ENCODE measurements around the gene BRME1. TPM values are rescaled to one million over a fixed set of nuclear protein-coding genes. Genes with fewer than 3 reads are reported as not detected.

BRME1 gene
- total RNA-seq, 1 experiment from 2014 or later: 6.7 TPM

DNA sequence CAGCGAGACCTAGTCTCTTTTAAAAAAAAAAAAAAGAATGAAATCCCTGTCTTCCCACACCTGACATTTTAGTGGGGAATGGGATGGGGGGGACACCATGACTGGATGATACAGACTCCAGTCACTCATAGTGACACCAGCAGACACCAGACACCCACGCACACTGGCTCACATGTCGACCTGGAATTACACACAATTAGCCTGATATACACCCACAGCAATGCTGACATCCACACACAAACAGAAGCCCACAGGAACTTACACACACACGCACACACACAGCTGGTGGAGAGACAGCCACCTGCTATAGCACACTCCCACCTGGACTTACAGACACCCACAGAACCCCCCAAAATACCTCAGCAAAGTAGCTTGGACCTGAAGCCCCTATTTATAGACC is 37.3 kb downstream of the BRME1 start:
- no peak overlapping the region; a peak in 1 of 5 replicates for H3K4me3 Mint-ChIP-seq
- Histone ChIP-seq H3K79me2 (ENCODE audit: insufficient read depth, low read length) (no peaks in the 10 kb centered on the region), H3K79me1 (ENCODE audit: insufficient read depth, low read depth, low read length, poor library complexity, severe bottlenecking) (no peaks in the 10 kb centered on the region), H3K9me3 (ENCODE audit: control insufficient read depth, low read depth, low read length) (no peaks in the 10 kb centered on the region), H3K4ac (ENCODE audit: low read depth, low read length) (no peak overlapping the region), H2BK20ac (ENCODE audit: low read depth, low read length, poor library complexity, severe bottlenecking) (no peak overlapping the region), H2BK120ac (ENCODE audit: low read depth, low read length, poor library complexity, severe bottlenecking) (no peak overlapping the region), H4K91ac (ENCODE audit: insufficient read length, low read depth, low read length) (no peak overlapping the region), H3K4me2 (ENCODE audit: insufficient read depth, insufficient read length, low read length) (no peak overlapping the region), H3K23me2 (ENCODE audit: insufficient read length, low read depth, low read length, poor library complexity, severe bottlenecking) (peaks cover 3% of the 10 kb centered on the region), H4K8ac (replicated peaks; ENCODE audit: insufficient read length, low read depth, low read length) (no peak overlapping the region), H3K27me3 (ENCODE audit: insufficient read depth, low read length) (peaks cover 43% of the 10 kb centered on the region; the same call in 1 of the 2 replicates), H2BK15ac (ENCODE audit: low read depth, low read length) (no peak overlapping the region), H3T11ph (ENCODE audit: low read length) (no peak overlapping the region), H2AFZ (ENCODE audit: low read length) (no peak overlapping the region), H3K4me1 (ENCODE audit: insufficient read depth, low read length) (no peaks in the 10 kb centered on the region), H4K20me1 (ENCODE audit: control insufficient read depth, insufficient read depth, insufficient read length) (no peaks in the 10 kb centered on the region), H2BK12ac (ENCODE audit: insufficient read length, low read depth, low read length) (no peak overlapping the region), H3K23ac (ENCODE audit: insufficient read length, low read depth, low read length) (no peak overlapping the region), H3K56ac (ENCODE audit: insufficient read length, low read depth, low read length) (no peak overlapping the region), H3K9ac (ENCODE audit: extremely low read depth, insufficient read length, low read length) (no peak overlapping the region), H3K27ac (ENCODE audit: insufficient read length, low read depth, low read length) (no peak overlapping the region), H4K5ac (ENCODE audit: insufficient read length, low read depth, low read length) (no peak overlapping the region), H3K14ac (ENCODE audit: insufficient read depth, low read length) (no peak overlapping the region), H3K18ac (ENCODE audit: insufficient read length, low read depth, low read length) (no peak overlapping the region), H2AK5ac (ENCODE audit: insufficient read length, low read length) (no peak overlapping the region), H2BK5ac (ENCODE audit: insufficient read length, low read length) (no peak overlapping the region)
- H3K9me3 Mint-ChIP-seq: no peaks in the 10 kb centered on the region
- H3K27ac Mint-ChIP-seq: no peak overlapping the region; a peak in 1 of 7 replicates
- TF ChIP-seq, protein P1, sequence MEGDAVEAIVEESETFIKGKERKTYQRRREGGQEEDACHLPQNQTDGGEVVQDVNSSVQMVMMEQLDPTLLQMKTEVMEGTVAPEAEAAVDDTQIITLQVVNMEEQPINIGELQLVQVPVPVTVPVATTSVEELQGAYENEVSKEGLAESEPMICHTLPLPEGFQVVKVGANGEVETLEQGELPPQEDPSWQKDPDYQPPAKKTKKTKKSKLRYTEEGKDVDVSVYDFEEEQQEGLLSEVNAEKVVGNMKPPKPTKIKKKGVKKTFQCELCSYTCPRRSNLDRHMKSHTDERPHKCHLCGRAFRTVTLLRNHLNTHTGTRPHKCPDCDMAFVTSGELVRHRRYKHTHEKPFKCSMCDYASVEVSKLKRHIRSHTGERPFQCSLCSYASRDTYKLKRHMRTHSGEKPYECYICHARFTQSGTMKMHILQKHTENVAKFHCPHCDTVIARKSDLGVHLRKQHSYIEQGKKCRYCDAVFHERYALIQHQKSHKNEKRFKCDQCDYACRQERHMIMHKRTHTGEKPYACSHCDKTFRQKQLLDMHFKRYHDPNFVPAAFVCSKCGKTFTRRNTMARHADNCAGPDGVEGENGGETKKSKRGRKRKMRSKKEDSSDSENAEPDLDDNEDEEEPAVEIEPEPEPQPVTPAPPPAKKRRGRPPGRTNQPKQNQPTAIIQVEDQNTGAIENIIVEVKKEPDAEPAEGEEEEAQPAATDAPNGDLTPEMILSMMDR (conservative IDR thresholded peaks at IDR 0.05): no peak
- no CpG with 5 or more reads among the region's 4 CpGs for WGBS (ENCODE audit: extremely low coverage, insufficient read length, low lambda C conversion rate)
- peaks cover 13 to 15% of the 10 kb centered on the region in 2 experiments for H3K4me1 Mint-ChIP-seq
- peaks cover 90% of the 10 kb centered on the region for H3K27me3 Mint-ChIP-seq (ENCODE audit: low read depth)
- DNase-seq: no peak
- H3K36me3 Mint-ChIP-seq (ENCODE audit: insufficient read depth in 1 of 3, low read depth in 3 of 3): no peaks in the 10 kb centered on the region; a peak in 2 of 7 replicates
